MM.1S (cell line): ENCODE data around the gene LDHAL6A.

ENCODE experiments used
- CTCF ChIP-seq: fragments of 300-600 bp; sonication (generic); IDR thresholded peaks from 2 replicates; pipeline ENCODE4 v1.5.1; 2016; ENCODE audit warnings: antibody characterized with exemption, low read length, mixed read lengths
- EZH2 ChIP-seq: fragments of 300-600 bp; sonication (generic); optimal IDR thresholded peaks from 2 replicates; pipeline ENCODE3; 2017; ENCODE audit warnings: low read depth, mild to moderate bottlenecking, antibody characterized with exemption, low read length, mixed read lengths
- EZH2phosphoT487 ChIP-seq: fragments of 300-600 bp; sonication (generic); IDR thresholded peaks from 2 replicates; pipeline ENCODE4 v1.6.1; 2018; ENCODE audit warnings: antibody characterized with exemption, low read length

DNA sequence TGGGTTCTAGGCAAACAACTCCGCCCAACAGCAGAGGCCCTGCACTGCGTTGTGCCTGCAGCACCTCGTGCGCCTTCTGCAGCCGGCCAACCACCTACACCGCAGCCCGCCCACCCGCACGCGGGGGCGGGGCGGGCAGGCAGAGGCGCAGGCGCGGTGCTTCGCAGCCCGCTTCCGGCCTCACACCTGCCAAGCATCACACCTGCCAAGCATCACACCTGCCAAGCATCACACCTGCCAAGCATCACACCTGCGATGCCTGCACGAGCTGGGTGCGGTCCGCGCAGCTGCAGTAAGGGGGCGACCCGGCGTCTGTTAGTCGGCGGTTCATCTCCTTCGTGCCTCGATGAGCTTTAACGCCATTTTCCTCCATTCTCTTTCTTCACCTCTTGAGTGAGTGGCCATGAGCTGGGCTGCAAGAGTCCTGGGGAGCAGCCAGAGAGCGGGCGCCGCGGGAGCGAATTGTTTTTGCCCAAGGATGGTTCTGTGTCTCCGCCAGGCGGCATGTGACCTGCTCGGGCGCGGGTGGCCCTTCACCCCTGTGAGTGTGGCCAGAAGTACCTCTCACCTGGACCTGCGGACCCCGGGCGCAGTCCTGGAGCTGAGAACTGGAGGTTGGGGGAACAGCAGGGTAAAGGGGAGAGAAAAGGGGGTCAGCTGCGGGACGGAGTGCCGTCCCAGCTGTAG lies at the start of gene LDHAL6A:
- TF ChIP-seq CTCF (no peak), EZH2phosphoT487 (no peak), EZH2 (no peak)
